Measurements from ENCODE around the gene ZMIZ1. TPM values are rescaled to one million over a fixed set of nuclear protein-coding genes. Genes with fewer than 3 reads are reported as not detected.

ZMIZ1 gene
- polyA plus RNA-seq, 1 donor from 2014 or later: 26.8 TPM

- H3K27ac ChIP-seq (ENCODE audit: low read length): no peak overlapping the region
- H4K20me1 ChIP-seq (ENCODE audit: insufficient read depth): no peaks in the 10 kb centered on the region
- no peaks in the 10 kb centered on the region for H3K27me3 ChIP-seq (ENCODE audit: insufficient read depth, low read depth, low read length)
- no peaks in the 10 kb centered on the region for H3K9me3 ChIP-seq (ENCODE audit: low read length)
- H3K79me2 ChIP-seq (replicated peaks; ENCODE audit: insufficient read depth, low read length): no peaks in the 10 kb centered on the region
- no peaks in the 10 kb centered on the region for H3K36me3 ChIP-seq (ENCODE audit: insufficient read depth, low read length)
- no peaks in the 10 kb centered on the region for H3K9me2 ChIP-seq (ENCODE audit: insufficient read depth, low read length)
- TF ChIP-seq MXI1 (conservative IDR thresholded peaks at IDR 0.05; ENCODE audit: poor library complexity, severe bottlenecking) (no peak), POLR2AphosphoS5 (IDR thresholded peaks at IDR 0.05) (no peak), REST (IDR thresholded peaks at IDR 0.05; ENCODE audit: borderline replicate concordance) (no peak), CTCF (IDR thresholded peaks at IDR 0.05; ENCODE audit: poor library complexity, severe bottlenecking) (no peak), EP300 (conservative IDR thresholded peaks at IDR 0.05; ENCODE audit: poor library complexity, severe bottlenecking) (no peak), SMC3 (conservative IDR thresholded peaks at IDR 0.05; ENCODE audit: poor library complexity) (no peak)
- H2AFZ ChIP-seq (ENCODE audit: low read depth, low read length): no peak overlapping the region
- H3F3A ChIP-seq (ENCODE audit: insufficient read depth, low read length, poor library complexity, severe bottlenecking): no peaks in the 10 kb centered on the region
- no peak overlapping the region for H3K4me3 ChIP-seq (ENCODE audit: low read length)
- no peak overlapping the region for H3K4me2 ChIP-seq (ENCODE audit: low read length)
- H3K9ac ChIP-seq (ENCODE audit: low read length): no peak overlapping the region
These were observed 266.3 kb downstream of the ZMIZ1 start for GRCh38 chr10:79335094-79335469.

GRCh38 chr10:79335470-79336235 is 266.9 kb downstream of the ZMIZ1 start:
- no peak overlapping the region for H3K27ac ChIP-seq (ENCODE audit: low read length)
- H2AFZ ChIP-seq (ENCODE audit: low read depth, low read length): no peak overlapping the region
- no peak for TF ChIP-seq REST (IDR thresholded peaks at IDR 0.05; ENCODE audit: borderline replicate concordance)
- TF ChIP-seq CTCF (IDR thresholded peaks at IDR 0.05; ENCODE audit: poor library complexity, severe bottlenecking): no peak
- no peak for TF ChIP-seq EZH2 (IDR thresholded peaks at IDR 0.05; ENCODE audit: borderline replicate concordance, insufficient read depth, low read length, poor library complexity, severe bottlenecking)

More at GRCh38 chr10:79335470-79336235, 266.9 kb downstream of the ZMIZ1 start:
- no peaks in the 10 kb centered on the region for H3F3A ChIP-seq (ENCODE audit: insufficient read depth, low read length, poor library complexity, severe bottlenecking)
- no peaks in the 10 kb centered on the region for H3K9me3 ChIP-seq (ENCODE audit: low read length)
- H3K4me3 ChIP-seq (ENCODE audit: low read length): no peak overlapping the region
- no peaks in the 10 kb centered on the region for H3K9me2 ChIP-seq (ENCODE audit: insufficient read depth, low read length)
- H3K27me3 ChIP-seq (ENCODE audit: insufficient read depth, low read depth, low read length): no peaks in the 10 kb centered on the region
- H3K9ac ChIP-seq (ENCODE audit: low read length): no peak overlapping the region
- H3K79me2 ChIP-seq (replicated peaks; ENCODE audit: insufficient read depth, low read length): no peaks in the 10 kb centered on the region
- no peaks in the 10 kb centered on the region for H4K20me1 ChIP-seq (ENCODE audit: insufficient read depth)
- no peak overlapping the region for H3K4me2 ChIP-seq (ENCODE audit: low read length)
- H3K36me3 ChIP-seq (ENCODE audit: insufficient read depth, low read length): no peaks in the 10 kb centered on the region
